GM12801 (cell line): Measurements from ENCODE around the gene COASY.

Source experiments
- TF ChIP-seq, protein P1 (sequence below): IDR thresholded peaks from one replicate; pipeline ENCODE4 v1.5.1; 2011; ENCODE audit warnings: control low read depth; ENCODE audit not compliant: insufficient read length; ENCODE audit errors: extremely low read depth

The COASY gene

DNA sequence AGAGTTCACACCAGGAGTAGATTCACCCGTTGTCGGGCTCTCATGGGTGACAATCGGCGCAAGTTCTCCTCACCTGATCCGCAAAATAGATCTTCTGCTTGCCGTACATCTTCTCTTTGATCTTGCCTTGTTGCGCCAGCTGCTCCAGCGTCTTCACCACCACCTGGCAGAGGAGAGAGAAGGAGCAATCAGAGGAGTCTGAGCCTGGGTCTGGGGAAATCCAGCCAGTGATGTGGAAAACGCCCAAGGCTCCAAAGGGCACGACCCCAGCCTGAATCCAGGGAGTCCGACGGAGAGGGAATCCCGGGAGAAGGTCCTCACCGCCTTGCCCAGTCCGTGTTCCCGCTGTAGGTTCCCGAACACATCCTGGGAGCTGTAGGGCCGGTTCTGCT is 15.2 kb downstream of the COASY start:
- TF ChIP-seq, protein P1, sequence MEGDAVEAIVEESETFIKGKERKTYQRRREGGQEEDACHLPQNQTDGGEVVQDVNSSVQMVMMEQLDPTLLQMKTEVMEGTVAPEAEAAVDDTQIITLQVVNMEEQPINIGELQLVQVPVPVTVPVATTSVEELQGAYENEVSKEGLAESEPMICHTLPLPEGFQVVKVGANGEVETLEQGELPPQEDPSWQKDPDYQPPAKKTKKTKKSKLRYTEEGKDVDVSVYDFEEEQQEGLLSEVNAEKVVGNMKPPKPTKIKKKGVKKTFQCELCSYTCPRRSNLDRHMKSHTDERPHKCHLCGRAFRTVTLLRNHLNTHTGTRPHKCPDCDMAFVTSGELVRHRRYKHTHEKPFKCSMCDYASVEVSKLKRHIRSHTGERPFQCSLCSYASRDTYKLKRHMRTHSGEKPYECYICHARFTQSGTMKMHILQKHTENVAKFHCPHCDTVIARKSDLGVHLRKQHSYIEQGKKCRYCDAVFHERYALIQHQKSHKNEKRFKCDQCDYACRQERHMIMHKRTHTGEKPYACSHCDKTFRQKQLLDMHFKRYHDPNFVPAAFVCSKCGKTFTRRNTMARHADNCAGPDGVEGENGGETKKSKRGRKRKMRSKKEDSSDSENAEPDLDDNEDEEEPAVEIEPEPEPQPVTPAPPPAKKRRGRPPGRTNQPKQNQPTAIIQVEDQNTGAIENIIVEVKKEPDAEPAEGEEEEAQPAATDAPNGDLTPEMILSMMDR = no peak

DNA sequence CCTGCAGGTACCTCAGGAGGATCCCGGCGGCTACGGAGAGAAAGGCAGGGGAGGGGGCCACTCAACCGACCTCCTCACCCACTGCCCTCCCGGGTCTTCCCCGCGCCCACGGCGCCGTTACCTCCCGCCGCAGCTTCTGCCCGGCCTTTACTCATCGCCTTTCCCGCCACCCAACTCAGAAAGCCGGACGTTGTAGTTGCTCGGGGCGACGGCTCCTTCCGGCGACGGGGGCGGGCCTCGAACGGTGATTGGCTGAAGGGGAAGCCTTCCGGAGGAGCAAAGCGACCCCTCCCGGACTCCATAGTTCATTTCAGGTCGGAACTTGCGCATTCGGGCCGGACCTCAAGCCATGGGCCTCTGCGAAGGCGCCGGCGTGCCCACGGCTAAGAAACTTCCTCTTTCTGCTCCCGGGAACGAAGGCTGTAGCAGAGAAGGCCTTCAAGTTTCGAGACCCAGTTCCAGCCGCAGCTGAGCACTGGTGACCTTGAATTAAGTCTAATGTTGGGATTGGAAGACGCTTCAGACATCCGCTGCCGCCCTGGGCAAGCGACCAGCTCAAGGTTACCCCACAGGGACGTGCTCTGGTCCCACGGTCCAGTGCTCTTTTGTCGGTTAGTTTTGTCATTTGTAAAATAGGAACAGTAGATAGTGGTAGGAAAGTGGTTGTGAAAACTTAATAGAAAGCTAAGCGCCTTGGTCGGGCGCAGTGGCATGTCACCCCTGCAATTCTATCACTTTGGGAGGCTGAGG is 15.8 kb downstream of the COASY start, which contains the start of gene PSMC3IP:
TSS of gene PSMC3IP (minus strand) at position 198 of the 750 bp plus-strand sequence. CDS start at position 155, 43 bp downstream.
- TF ChIP-seq, protein P1 = no peak

DNA sequence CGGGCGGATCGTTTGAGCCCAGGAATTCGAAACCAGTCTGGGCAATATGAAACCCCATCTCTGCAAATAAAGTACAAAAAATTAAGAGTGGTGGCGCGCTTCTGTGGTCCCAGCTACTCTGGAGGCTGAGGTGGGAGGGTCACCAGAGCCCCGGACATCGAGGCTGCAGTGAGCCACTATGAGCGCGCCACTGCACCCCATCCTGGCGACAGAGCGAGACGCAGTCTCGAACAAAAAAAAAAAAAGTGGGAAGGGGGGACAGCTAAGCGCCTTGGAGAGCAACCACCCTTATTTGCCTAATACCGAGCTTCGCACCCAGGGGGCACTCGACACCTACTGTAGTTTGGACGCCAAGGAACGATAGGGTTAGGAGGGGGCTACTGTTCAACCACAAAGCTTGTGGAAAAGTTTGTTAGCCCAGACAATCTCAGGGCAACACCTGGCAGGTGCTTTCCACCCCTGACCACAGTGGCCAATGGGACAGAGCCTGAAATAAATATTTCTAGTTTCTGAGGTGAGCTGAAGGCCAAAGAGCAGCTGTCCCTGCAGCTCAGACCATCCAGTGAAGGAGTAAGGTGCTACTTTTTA is 16.4 kb downstream of the COASY start:
- TF ChIP-seq, protein P1 = no peak

DNA sequence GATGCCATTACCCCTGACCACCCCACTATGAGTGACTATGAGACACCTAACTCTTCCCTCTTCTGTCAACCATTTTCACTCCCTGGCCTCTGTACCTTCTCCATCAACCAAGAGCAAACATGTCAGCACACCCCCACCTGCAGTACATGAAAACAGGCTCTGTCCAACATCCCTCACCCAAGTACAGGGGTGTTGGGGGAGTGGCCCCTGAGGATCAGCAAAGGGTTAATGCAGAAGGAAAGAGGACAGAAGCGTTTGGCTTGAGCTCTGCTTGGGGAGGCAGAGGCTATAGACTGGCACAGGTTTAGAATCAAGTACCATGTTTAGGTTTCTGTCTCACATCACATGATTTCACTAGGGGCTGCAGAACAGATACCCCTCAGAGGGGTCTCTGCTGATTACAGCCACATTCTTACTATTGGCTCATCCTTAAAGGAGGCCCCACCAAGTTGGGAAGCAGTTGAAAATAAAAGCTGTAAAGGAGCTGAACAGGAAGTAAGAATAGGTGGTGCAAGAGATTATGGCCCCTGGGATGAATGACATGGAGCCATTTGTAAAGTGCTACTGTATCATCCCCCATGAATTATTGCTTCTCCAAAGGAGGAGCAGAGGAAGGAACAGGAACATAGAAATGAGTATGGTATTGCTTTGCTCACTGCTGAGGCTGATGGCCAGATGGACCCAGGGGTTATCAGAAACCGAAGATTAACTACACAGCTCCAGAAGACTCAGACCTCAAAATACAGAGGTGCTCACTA is 18.0 kb downstream of the COASY start:
- TF ChIP-seq, protein P1 = no peak

DNA sequence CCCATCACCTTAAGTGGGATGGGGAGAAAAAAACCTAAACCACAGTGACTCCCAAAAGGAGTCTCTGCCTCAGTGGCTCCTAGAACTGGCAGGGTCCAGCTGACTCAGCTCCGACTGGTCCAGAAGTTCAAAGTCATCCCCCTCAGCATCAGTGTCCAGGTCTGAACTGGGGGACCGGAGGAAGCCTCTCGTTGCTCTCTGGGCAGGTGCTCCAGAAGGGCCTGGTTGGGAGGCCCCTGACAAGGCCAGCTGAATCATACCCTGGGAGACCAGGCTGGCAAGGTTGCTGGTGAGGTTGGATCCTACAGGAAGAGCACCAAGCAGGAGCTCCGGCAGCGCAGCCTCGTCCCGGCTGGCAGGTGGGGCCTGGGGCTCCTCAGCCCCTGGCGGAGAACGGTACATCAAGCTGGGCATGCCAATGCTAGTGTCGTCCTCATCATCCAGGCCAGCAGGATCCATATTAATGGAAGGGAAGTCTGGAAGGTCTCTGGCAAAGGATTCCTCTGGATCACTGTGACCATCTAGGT is 19.9 kb downstream of the COASY start:
- TF ChIP-seq, protein P1 = no peak

DNA sequence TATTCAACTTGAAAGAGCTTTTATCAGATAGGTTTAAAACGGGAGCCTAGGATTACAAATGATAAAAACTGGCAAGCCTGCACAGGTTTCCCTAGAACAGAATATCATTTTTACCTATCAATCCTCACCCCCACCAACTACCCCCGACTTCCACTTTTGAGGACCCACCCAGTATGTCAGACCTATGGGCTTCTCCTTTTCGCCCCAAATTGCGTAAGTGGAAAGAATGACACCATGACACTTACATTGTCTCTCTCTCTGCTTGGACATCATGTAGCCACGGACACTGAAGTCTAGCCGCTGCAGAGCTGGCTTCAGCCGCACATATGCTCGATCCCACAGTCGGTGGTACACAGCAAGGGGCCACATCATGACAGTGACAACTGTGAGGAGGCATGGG is 22.9 kb downstream of the COASY start:
- TF ChIP-seq, protein P1 = no peak

DNA sequence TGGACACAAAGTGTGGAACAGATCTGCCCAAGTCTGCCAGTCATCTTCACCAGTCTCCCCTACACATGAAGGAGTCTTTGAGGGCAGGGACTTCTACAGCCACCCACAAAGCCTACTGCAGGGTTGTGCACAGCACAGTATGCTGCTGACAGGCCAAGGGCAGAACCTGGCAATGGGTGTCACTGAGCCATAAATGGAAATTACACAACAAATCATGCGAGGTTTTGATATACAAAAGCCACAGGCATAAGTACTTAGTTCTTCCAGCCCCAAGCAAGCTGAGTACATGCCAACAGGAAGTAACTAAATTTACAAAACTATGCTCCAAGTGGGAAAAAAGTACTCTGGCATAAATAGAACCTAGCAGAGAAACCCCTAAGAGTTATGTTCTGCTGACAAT is 23.4 kb downstream of the COASY start:
- TF ChIP-seq, protein P1 = no peak
